ENCODE measurements around the gene CDK6. TPM values are rescaled to one million over a fixed set of nuclear protein-coding genes. Genes with fewer than 3 reads are reported as not detected.

Gene CDK6
- total RNA-seq, 4 donors from 2014 or later = 22.2 to 45.4 (median 36.4) TPM

GRCh38 chr7:92809760-92810573, 26.4 kb downstream of the CDK6 start:
- Histone ChIP-seq H3K4me3 (no peak overlapping the region), H3K27ac (replicated peaks in 1 of 4) (peak overlapping the region; percentile 41 to 67 (median 54)), H3K9me3 (no peaks in the 10 kb centered on the region), H3K4me1 (peaks cover 37 to 46% (median 40%) of the 10 kb centered on the region in 4 donors), H3K36me3 (no peaks in the 10 kb centered on the region), H3K27me3 (no peaks in the 10 kb centered on the region)
- DNase-seq (ENCODE audit: extremely low spot score) = no peak
- TF ChIP-seq POLR2AphosphoS5 (IDR thresholded peaks at IDR 0.05) = peak; percentile 72 to 85
- no peak for TF ChIP-seq POLR2A (IDR thresholded peaks at IDR 0.05; ENCODE audit: low read depth)
- TF ChIP-seq CTCF (IDR thresholded peaks at IDR 0.05) = no peak
- TF ChIP-seq EP300 (IDR thresholded peaks at IDR 0.05) = no peak
- WGBS = 40% methylated on average over 10 of the region's 10 CpGs
- intact Hi-C loops (cut with DNase I) = no loop called here

- Histone ChIP-seq H3K4me3 (no peak overlapping the region), H3K4me1 (peaks cover 37 to 46% (median 40%) of the 10 kb centered on the region in 4 donors), H3K9me3 (no peaks in the 10 kb centered on the region), H3K27ac (replicated peaks in 1 of 4) (peak overlapping the region; percentile 41 to 67 (median 54)), H3K36me3 (no peaks in the 10 kb centered on the region), H3K27me3 (no peaks in the 10 kb centered on the region)
- intact Hi-C loops (cut with DNase I) = no loop called here
- TF ChIP-seq POLR2AphosphoS5 (IDR thresholded peaks at IDR 0.05) (no peak), POLR2A (IDR thresholded peaks at IDR 0.05; ENCODE audit: low read depth) (no peak), EP300 (IDR thresholded peaks at IDR 0.05) (no peak), CTCF (IDR thresholded peaks at IDR 0.05) (no peak)
- no peak for DNase-seq (ENCODE audit: extremely low spot score)
Measured at GRCh38 chr7:92809397-92809759, 27.0 kb downstream of the CDK6 start.

GRCh38 chr7:92808635-92809034, 27.7 kb downstream of the CDK6 start:
- Histone ChIP-seq H3K4me3 (no peak overlapping the region), H3K27me3 (no peaks in the 10 kb centered on the region), H3K36me3 (no peaks in the 10 kb centered on the region), H3K4me1 (peaks cover 29 to 40% (median 38%) of the 10 kb centered on the region in 4 donors), H3K9me3 (no peaks in the 10 kb centered on the region), H3K27ac (replicated peaks in 1 of 4) (peak overlapping the region in 1 of 4 donors; percentile 53)
- TF ChIP-seq CTCF (IDR thresholded peaks at IDR 0.05) (no peak), POLR2AphosphoS5 (IDR thresholded peaks at IDR 0.05) (no peak), EP300 (IDR thresholded peaks at IDR 0.05) (no peak), POLR2A (IDR thresholded peaks at IDR 0.05; ENCODE audit: low read depth) (no peak)
- no peak for DNase-seq (ENCODE audit: extremely low spot score)
- intact Hi-C loops (cut with DNase I) = no loop called here

GRCh38 chr7:92808006-92808405, 28.4 kb downstream of the CDK6 start:
- Histone ChIP-seq H3K4me3 (no peak overlapping the region), H3K4me1 (peaks cover 23 to 34% (median 32%) of the 10 kb centered on the region in 4 donors), H3K36me3 (no peaks in the 10 kb centered on the region), H3K9me3 (no peaks in the 10 kb centered on the region), H3K27ac (replicated peaks in 1 of 4) (no peak overlapping the region), H3K27me3 (no peaks in the 10 kb centered on the region)
- DNase-seq (ENCODE audit: extremely low spot score) = no peak
- intact Hi-C loops (cut with DNase I) = no loop called here
- WGBS = 95% methylated on average over 2 of the region's 2 CpGs
- TF ChIP-seq CTCF (IDR thresholded peaks at IDR 0.05) (no peak), EP300 (IDR thresholded peaks at IDR 0.05) (no peak), POLR2AphosphoS5 (IDR thresholded peaks at IDR 0.05) (no peak), POLR2A (IDR thresholded peaks at IDR 0.05; ENCODE audit: low read depth) (no peak)
